Loucy (cell line): Measurements from ENCODE around the gene SIMC1.

Experiments
- H2AFZ ChIP-seq: fragments of 200-600 bp; sonication (generic); 2 replicates; pipeline ENCODE4 v1.6.0; 2016; ENCODE audit warnings: antibody characterized with exemption, mild to moderate bottlenecking, low read length, moderate library complexity
- H3F3A ChIP-seq: fragments of 200-600 bp; 2 replicates; pipeline ENCODE4 v1.6.0; 2016; ENCODE audit warnings: antibody characterized with exemption, low read depth, mild to moderate bottlenecking
- H3K27me3 ChIP-seq: fragments of 200-600 bp; sonication (generic); 2 replicates; pipeline ENCODE4 v1.6.1; 2014; ENCODE audit warnings: low read length, mild to moderate bottlenecking; ENCODE audit not compliant: insufficient read depth, poor library complexity, severe bottlenecking
- H3K36me3 ChIP-seq: fragments of 200-600 bp; sonication (generic); 2 replicates; pipeline ENCODE4 v1.6.1; 2016; ENCODE audit warnings: low read length; ENCODE audit not compliant: insufficient read depth
- H3K4me1 ChIP-seq: fragments of 200-600 bp; sonication (generic); 2 replicates; pipeline ENCODE4 v1.5.1; 2014; ENCODE audit warnings: low read length, mild to moderate bottlenecking; ENCODE audit not compliant: insufficient read depth, poor library complexity, severe bottlenecking
- H3K4me2 ChIP-seq: fragments of 200-600 bp; sonication (generic); 2 replicates; pipeline ENCODE4 v1.6.0; 2014; ENCODE audit warnings: antibody characterized with exemption, low read length, low read depth, mild to moderate bottlenecking; ENCODE audit not compliant: poor library complexity, severe bottlenecking
- H3K4me3 ChIP-seq: fragments of 200-600 bp; sonication (generic); 2 replicates; pipeline ENCODE4 v1.5.1; 2014; ENCODE audit warnings: low read length, mild to moderate bottlenecking, mixed read lengths; ENCODE audit not compliant: poor library complexity, severe bottlenecking
- H3K79me2 ChIP-seq: fragments of 200-600 bp; sonication (generic); 2 replicates; pipeline ENCODE4 v1.6.1; 2014; ENCODE audit warnings: low read length; ENCODE audit not compliant: insufficient read depth
- H3K9ac ChIP-seq: fragments of 200-600 bp; sonication (generic); 2 replicates; pipeline ENCODE4 v1.6.0; 2014; ENCODE audit warnings: mild to moderate bottlenecking, low read depth, low read length, moderate library complexity; ENCODE audit not compliant: poor library complexity, severe bottlenecking
- H3K9me2 ChIP-seq: fragments of 200-600 bp; sonication (generic); replicated peaks from 2 replicates; pipeline ENCODE4 v1.6.1; 2016; ENCODE audit warnings: low read depth, low read length, mixed read lengths
- H3K9me3 ChIP-seq: fragments of 200-600 bp; sonication (generic); 2 replicates; pipeline ENCODE4 v1.6.1; 2014; ENCODE audit warnings: mild to moderate bottlenecking, antibody characterized with exemption, low read length, low read depth; ENCODE audit not compliant: insufficient read depth
- H4K20me1 ChIP-seq: fragments of 200-600 bp; sonication (generic); 2 replicates; pipeline ENCODE4 v1.6.0; 2014; ENCODE audit warnings: antibody characterized with exemption, low read length, mild to moderate bottlenecking; ENCODE audit not compliant: insufficient read depth, poor library complexity, severe bottlenecking
- EZH2phosphoT487 ChIP-seq: fragments of 200-600 bp; IDR thresholded peaks from 2 replicates; pipeline ENCODE4 v1.6.1; 2018; ENCODE audit warnings: antibody characterized with exemption, mild to moderate bottlenecking, moderate library complexity, borderline replicate concordance
- TF ChIP-seq, protein P1 (sequence below): fragments of 200-600 bp; sonication (generic); conservative IDR thresholded peaks from 2 replicates; pipeline ENCODE4 v1.5.1; 2014; ENCODE audit warnings: mild to moderate bottlenecking, antibody characterized with exemption, low read length

The SIMC1 gene

DNA sequence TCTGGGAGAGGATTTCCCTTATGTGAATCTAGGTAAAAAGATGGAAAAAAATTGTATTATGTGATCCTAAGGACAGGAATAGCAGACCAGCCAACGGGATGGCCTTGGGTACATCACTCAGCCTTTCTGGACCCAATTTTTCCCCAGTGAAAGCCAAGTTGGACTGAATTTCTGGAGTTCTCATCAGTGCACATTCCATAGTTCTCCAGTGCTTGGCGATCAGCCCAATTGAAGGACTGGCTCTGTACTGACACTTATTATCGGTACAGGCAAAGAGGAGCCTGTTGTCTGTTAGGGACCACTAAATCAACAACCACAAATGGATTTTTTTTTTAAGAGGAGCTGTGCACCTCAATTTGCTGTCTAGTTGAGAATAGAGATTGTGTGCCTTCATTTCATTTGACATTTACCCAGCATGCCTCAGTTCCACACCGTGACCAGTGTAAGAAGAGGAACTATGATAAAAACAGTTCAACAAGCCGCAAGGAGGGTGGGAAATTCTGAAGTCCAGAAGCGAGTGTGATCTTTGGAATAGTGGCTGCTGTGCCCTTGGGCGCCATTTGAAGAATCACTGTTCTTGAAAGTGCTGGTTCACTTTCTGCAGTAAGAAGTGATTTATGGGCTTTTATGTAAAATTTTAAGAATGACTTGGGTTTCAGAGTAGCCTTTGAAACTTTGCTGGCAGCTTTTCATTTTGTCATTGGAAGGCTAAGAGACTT, 135.0 kb downstream of the SIMC1 start:
- no peaks in the 10 kb centered on the region for H3K4me1 ChIP-seq
- H4K20me1 ChIP-seq, result no peaks in the 10 kb centered on the region
- H2AFZ ChIP-seq, result no peak overlapping the region
- no peaks in the 10 kb centered on the region for H3K79me2 ChIP-seq
- H3K9me2 ChIP-seq, result no peaks in the 10 kb centered on the region
- no peak overlapping the region for H3K4me3 ChIP-seq
- no peak overlapping the region for H3K9ac ChIP-seq
- H3K27me3 ChIP-seq, result no peaks in the 10 kb centered on the region
- no peak for TF ChIP-seq EZH2phosphoT487
- TF ChIP-seq, protein P1, sequence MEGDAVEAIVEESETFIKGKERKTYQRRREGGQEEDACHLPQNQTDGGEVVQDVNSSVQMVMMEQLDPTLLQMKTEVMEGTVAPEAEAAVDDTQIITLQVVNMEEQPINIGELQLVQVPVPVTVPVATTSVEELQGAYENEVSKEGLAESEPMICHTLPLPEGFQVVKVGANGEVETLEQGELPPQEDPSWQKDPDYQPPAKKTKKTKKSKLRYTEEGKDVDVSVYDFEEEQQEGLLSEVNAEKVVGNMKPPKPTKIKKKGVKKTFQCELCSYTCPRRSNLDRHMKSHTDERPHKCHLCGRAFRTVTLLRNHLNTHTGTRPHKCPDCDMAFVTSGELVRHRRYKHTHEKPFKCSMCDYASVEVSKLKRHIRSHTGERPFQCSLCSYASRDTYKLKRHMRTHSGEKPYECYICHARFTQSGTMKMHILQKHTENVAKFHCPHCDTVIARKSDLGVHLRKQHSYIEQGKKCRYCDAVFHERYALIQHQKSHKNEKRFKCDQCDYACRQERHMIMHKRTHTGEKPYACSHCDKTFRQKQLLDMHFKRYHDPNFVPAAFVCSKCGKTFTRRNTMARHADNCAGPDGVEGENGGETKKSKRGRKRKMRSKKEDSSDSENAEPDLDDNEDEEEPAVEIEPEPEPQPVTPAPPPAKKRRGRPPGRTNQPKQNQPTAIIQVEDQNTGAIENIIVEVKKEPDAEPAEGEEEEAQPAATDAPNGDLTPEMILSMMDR, result no peak
- H3K9me3 ChIP-seq, result no peaks in the 10 kb centered on the region
- no peaks in the 10 kb centered on the region for H3K36me3 ChIP-seq
- no peak overlapping the region for H3K4me2 ChIP-seq
- H3F3A ChIP-seq, result no peaks in the 10 kb centered on the region

DNA sequence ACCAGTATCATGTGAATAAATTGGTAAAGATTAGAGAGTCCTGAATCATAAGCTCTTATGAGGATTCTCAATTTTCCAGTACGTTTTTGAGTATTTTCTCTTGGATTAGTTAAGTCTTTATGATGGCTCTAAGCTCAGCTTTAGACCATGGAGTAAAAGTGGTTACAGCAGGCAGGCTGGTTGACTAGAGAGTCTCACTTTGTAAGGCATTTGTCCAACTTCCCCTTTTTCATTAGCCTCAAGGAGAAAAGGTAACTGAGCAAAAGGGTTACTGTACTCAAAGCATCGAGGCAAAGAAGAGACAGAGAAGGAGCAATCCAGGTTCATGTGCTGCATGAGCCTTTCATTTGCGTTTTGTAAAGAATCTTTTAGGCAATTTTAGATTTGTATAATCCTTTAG, 141.7 kb downstream of the SIMC1 start:
- H3K79me2 ChIP-seq, result no peaks in the 10 kb centered on the region
- H3K9ac ChIP-seq, result no peak overlapping the region
- no peaks in the 10 kb centered on the region for H3K9me2 ChIP-seq
- no peak for TF ChIP-seq EZH2phosphoT487
- TF ChIP-seq, protein P1, result no peak
- no peak overlapping the region for H3K4me3 ChIP-seq
- H3K4me2 ChIP-seq, result no peak overlapping the region
- H3K36me3 ChIP-seq, result peaks cover 3% of the 10 kb centered on the region; the same call in 1 of the 2 replicates
- no peaks in the 10 kb centered on the region for H3F3A ChIP-seq
- no peaks in the 10 kb centered on the region for H4K20me1 ChIP-seq
- H2AFZ ChIP-seq, result no peak overlapping the region
- H3K27me3 ChIP-seq, result no peaks in the 10 kb centered on the region
- H3K9me3 ChIP-seq, result no peaks in the 10 kb centered on the region
- no peaks in the 10 kb centered on the region for H3K4me1 ChIP-seq

GRCh38 chr5:176381423-176381822, 143.2 kb downstream of the SIMC1 start:
- no peaks in the 10 kb centered on the region for H3K9me2 ChIP-seq
- H3K9me3 ChIP-seq, result no peaks in the 10 kb centered on the region
- peaks cover 4% of the 10 kb centered on the region; the same call in 1 of the 2 replicates for H3K36me3 ChIP-seq
- no peaks in the 10 kb centered on the region for H3K27me3 ChIP-seq
- no peak overlapping the region for H3K9ac ChIP-seq
- no peak overlapping the region for H3K4me3 ChIP-seq
- H3K4me2 ChIP-seq, result no peak overlapping the region
- peaks cover 9% of the 10 kb centered on the region; the same call in 1 of the 2 replicates for H3K79me2 ChIP-seq
- no peak overlapping the region for H2AFZ ChIP-seq
- no peak for TF ChIP-seq EZH2phosphoT487
- TF ChIP-seq, protein P1, result no peak
- H3K4me1 ChIP-seq, result peaks cover 3% of the 10 kb centered on the region
- no peaks in the 10 kb centered on the region for H4K20me1 ChIP-seq
- H3F3A ChIP-seq, result no peaks in the 10 kb centered on the region
